GM23338 (cell line): Measurements from ENCODE around the gene ACSL4. TPM values are rescaled to one million over a fixed set of nuclear protein-coding genes. Genes with fewer than 3 reads are reported as not detected.

Source experiments
- ATAC-seq: fragments of 200-7000 bp; cut with Tn5 transposase; 3 replicates; pipeline ENCODE4 v1.9.1; 2020
- DNase-seq: peaks from one replicate; pipeline ENCODE4 v3.0.0-alpha.2; 2015; ENCODE audit warnings: low spot score
- H2AFZ ChIP-seq: fragments of 200-600 bp; sonication (generic); 2 replicates; pipeline ENCODE4 v1.8.0; 2016; ENCODE audit warnings: antibody characterized with exemption, mild to moderate bottlenecking, moderate library complexity
- H3F3A ChIP-seq: fragments of 200-600 bp; sonication (generic); replicated peaks from 2 replicates; pipeline ENCODE4 v1.8.0; 2017; ENCODE audit warnings: antibody characterized with exemption, mixed run types, low read depth
- H3K27ac ChIP-seq: fragments of 200-600 bp; sonication (generic); 2 replicates; pipeline ENCODE4 v1.6.1; 2016; ENCODE audit warnings: low read depth
- H3K27me3 ChIP-seq: fragments of 200-600 bp; sonication (generic); 2 replicates; pipeline ENCODE4 v1.8.0; 2016; ENCODE audit warnings: mild to moderate bottlenecking, mixed run types, moderate library complexity; ENCODE audit not compliant: insufficient read depth
- H3K36me3 ChIP-seq: fragments of 200-600 bp; sonication (generic); 2 replicates; pipeline ENCODE4 v1.8.0; 2016; ENCODE audit warnings: mild to moderate bottlenecking; ENCODE audit not compliant: insufficient read depth
- H3K4me1 ChIP-seq: fragments of 200-600 bp; sonication (generic); 2 replicates; pipeline ENCODE4 v1.8.0; 2016; ENCODE audit warnings: mild to moderate bottlenecking, moderate library complexity; ENCODE audit not compliant: insufficient read depth
- H3K4me2 ChIP-seq: fragments of 200-600 bp; sonication (generic); 2 replicates; pipeline ENCODE4 v1.7.1; 2017; ENCODE audit warnings: mixed run types
- H3K4me3 ChIP-seq: fragments of 200-600 bp; sonication (generic); 2 replicates; pipeline ENCODE4 v1.6.1; 2016; ENCODE audit warnings: mixed run types
- H3K79me2 ChIP-seq: fragments of 200-600 bp; sonication (generic); replicated peaks from 2 replicates; pipeline ENCODE4 v1.8.0; 2017; ENCODE audit warnings: mild to moderate bottlenecking; ENCODE audit not compliant: insufficient read depth
- H3K9me2 ChIP-seq: fragments of 200-600 bp; sonication (generic); 2 replicates; pipeline ENCODE4 v1.8.0; 2017; ENCODE audit not compliant: insufficient read depth
- H4K20me1 ChIP-seq: fragments of 200-600 bp; sonication (generic); replicated peaks from 2 replicates; pipeline ENCODE4 v1.8.0; 2017; ENCODE audit warnings: mild to moderate bottlenecking; ENCODE audit not compliant: insufficient read depth
- H3K27ac Mint-ChIP-seq: 2 replicates; pipeline ENCODE4 v1.8.0; 2020; ENCODE audit warnings: inconsistent platforms, mild to moderate bottlenecking, moderate library complexity, mixed read lengths
- H3K27me3 Mint-ChIP-seq: 3 replicates; pipeline ENCODE4 v1.8.0; 2022; ENCODE audit warnings: low read depth, mild to moderate bottlenecking, moderate library complexity, mixed read lengths, inconsistent platforms; ENCODE audit not compliant: insufficient read depth, poor library complexity
- H3K36me3 Mint-ChIP-seq: 3 replicates; pipeline ENCODE4 v1.8.0; 2021; ENCODE audit warnings: low read depth, mild to moderate bottlenecking, inconsistent platforms, moderate library complexity, mixed read lengths
- H3K4me1 Mint-ChIP-seq: 3 replicates; pipeline ENCODE4 v1.8.0; 2020; ENCODE audit warnings: mild to moderate bottlenecking, inconsistent platforms, mixed read lengths
- H3K4me3 Mint-ChIP-seq: 3 replicates; pipeline ENCODE4 v1.8.0; 2021; ENCODE audit warnings: moderate library complexity, mild to moderate bottlenecking, inconsistent platforms, mixed read lengths
- H3K9me3 Mint-ChIP-seq: 3 replicates; pipeline ENCODE4 v1.8.0; 2020; ENCODE audit warnings: moderate library complexity, mild to moderate bottlenecking, inconsistent platforms, mixed read lengths
- CREB1 ChIP-seq: fragments of 250-450 bp; sonication (Bioruptor Pico); IDR thresholded peaks from 2 replicates; pipeline ENCODE4 v1.5.0; 2020; ENCODE audit warnings: low read depth, mild to moderate bottlenecking, moderate library complexity
- CTCF ChIP-seq, 2 experiments: fragments of 200-600 bp in 1 of 2; sonication (generic) in 1 of 2; conservative IDR thresholded peaks; 2 replicates each; pipeline versions ENCODE4 v1.5.1 to v1.6.1; 2016 to 2017; ENCODE audit warnings: antibody characterized with exemption in 2 of 2, low read depth in 2 of 2, mild to moderate bottlenecking in 2 of 2, moderate library complexity in 1 of 2
- EZH2 ChIP-seq: fragments of 200-600 bp; sonication (generic); IDR thresholded peaks from one replicate; pipeline ENCODE4 v1.8.0; 2017; ENCODE audit warnings: antibody characterized with exemption, mild to moderate bottlenecking, low read depth; ENCODE audit not compliant: unreplicated experiment
- EZH2phosphoT487 ChIP-seq: fragments of 200-600 bp; sonication (generic); IDR thresholded peaks from one replicate; pipeline ENCODE4 v1.8.1; 2018; ENCODE audit warnings: antibody characterized with exemption; ENCODE audit not compliant: unreplicated experiment
- JUNB ChIP-seq: IDR thresholded peaks from one replicate; pipeline ENCODE4 v1.6.1; 2016; ENCODE audit warnings: antibody characterized with exemption; ENCODE audit not compliant: unreplicated experiment
- POLR2AphosphoS5 ChIP-seq: IDR thresholded peaks from 2 replicates; pipeline ENCODE4 v1.6.1; 2016; ENCODE audit warnings: antibody characterized with exemption, low read depth
- STAT1 ChIP-seq: IDR thresholded peaks from one replicate; pipeline ENCODE4 v1.6.1; 2016; ENCODE audit warnings: antibody characterized with exemption; ENCODE audit not compliant: unreplicated experiment
- ZNF114 ChIP-seq: fragments of 250-450 bp; sonication (Bioruptor Pico); IDR thresholded peaks from 2 replicates; pipeline ENCODE4 v1.5.0; 2020; ENCODE audit warnings: mild to moderate bottlenecking, moderate library complexity
- ZNF331 ChIP-seq: fragments of 250-450 bp; sonication (Bioruptor Pico); IDR thresholded peaks from 2 replicates; pipeline ENCODE4 v1.5.0; 2020; ENCODE audit warnings: low read depth, mild to moderate bottlenecking, moderate library complexity
- ZNF462 ChIP-seq: fragments of 250-450 bp; sonication (Bioruptor Pico); IDR thresholded peaks from 2 replicates; pipeline ENCODE4 v1.5.0; 2020; ENCODE audit warnings: mild to moderate bottlenecking, moderate library complexity
- polyA plus RNA-seq: library from polyadenylated mRNA; unstranded; fragments of >200 nt; fragmentation: Nextera tagmentation; extraction: Ambion mirVana; gene quantifications from 2 replicates; pipeline ENCODE4 v1.2.1, GENCODE V29; 2016
- total RNA-seq: library from RNA; depleted of rRNA; stranded (reverse); fragments of >200 nt; shearing (Covaris generic); gene quantifications from 2 replicates; pipeline ENCODE4 v1.2.3, GENCODE V29; 2014
- TF ChIP-seq, protein P1 (sequence below): IDR thresholded peaks from one replicate; pipeline ENCODE4 v1.6.1; 2018; ENCODE audit warnings: antibody characterized with exemption; ENCODE audit not compliant: unreplicated experiment

Gene ACSL4
- total and polyA plus RNA-seq, 2 experiments from 2014 or later, result 17.8 to 76.3 TPM

GRCh38 chrX:109777749-109778148, 44.7 kb upstream of the ACSL4 start:
- H3K36me3 Mint-ChIP-seq, result no peaks in the 10 kb centered on the region
- ATAC-seq, result no peak

More at GRCh38 chrX:109777749-109778148, 44.7 kb upstream of the ACSL4 start:
- H3K4me1 ChIP-seq, result peaks cover 6% of the 10 kb centered on the region; the same call in 1 of the 2 replicates
- H3K4me3 ChIP-seq, result no peak overlapping the region
- no peaks in the 10 kb centered on the region for H3K36me3 ChIP-seq
- no peaks in the 10 kb centered on the region for H4K20me1 ChIP-seq
- peaks cover 18% of the 10 kb centered on the region for H3K4me1 Mint-ChIP-seq
- no peak overlapping the region for H3K27ac Mint-ChIP-seq
- H3K27me3 Mint-ChIP-seq, result no peaks in the 10 kb centered on the region
- no peaks in the 10 kb centered on the region for H3F3A ChIP-seq
- no peak overlapping the region for H3K4me3 Mint-ChIP-seq
- H3K9me3 Mint-ChIP-seq, result no peaks in the 10 kb centered on the region
- H3K4me2 ChIP-seq, result no peak overlapping the region
- DNase-seq, result no peak
- TF ChIP-seq CTCF (conservative IDR thresholded peaks at IDR 0.05; ENCODE audit: low read depth in 2 of 2) (no peak), JUNB (no peak), EZH2 (no peak), POLR2AphosphoS5 (no peak), STAT1 (no peak), ZNF114 (CRISPR knock-in tag) (no peak), ZNF331 (no peak), CREB1 (CRISPR knock-in tag) (no peak), EZH2phosphoT487 (no peak), ZNF462 (no peak)
- TF ChIP-seq, protein P1, sequence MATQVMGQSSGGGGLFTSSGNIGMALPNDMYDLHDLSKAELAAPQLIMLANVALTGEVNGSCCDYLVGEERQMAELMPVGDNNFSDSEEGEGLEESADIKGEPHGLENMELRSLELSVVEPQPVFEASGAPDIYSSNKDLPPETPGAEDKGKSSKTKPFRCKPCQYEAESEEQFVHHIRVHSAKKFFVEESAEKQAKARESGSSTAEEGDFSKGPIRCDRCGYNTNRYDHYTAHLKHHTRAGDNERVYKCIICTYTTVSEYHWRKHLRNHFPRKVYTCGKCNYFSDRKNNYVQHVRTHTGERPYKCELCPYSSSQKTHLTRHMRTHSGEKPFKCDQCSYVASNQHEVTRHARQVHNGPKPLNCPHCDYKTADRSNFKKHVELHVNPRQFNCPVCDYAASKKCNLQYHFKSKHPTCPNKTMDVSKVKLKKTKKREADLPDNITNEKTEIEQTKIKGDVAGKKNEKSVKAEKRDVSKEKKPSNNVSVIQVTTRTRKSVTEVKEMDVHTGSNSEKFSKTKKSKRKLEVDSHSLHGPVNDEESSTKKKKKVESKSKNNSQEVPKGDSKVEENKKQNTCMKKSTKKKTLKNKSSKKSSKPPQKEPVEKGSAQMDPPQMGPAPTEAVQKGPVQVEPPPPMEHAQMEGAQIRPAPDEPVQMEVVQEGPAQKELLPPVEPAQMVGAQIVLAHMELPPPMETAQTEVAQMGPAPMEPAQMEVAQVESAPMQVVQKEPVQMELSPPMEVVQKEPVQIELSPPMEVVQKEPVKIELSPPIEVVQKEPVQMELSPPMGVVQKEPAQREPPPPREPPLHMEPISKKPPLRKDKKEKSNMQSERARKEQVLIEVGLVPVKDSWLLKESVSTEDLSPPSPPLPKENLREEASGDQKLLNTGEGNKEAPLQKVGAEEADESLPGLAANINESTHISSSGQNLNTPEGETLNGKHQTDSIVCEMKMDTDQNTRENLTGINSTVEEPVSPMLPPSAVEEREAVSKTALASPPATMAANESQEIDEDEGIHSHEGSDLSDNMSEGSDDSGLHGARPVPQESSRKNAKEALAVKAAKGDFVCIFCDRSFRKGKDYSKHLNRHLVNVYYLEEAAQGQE, result no peak
- H2AFZ ChIP-seq, result no peak overlapping the region
- H3K27me3 ChIP-seq, result no peaks in the 10 kb centered on the region
- H3K79me2 ChIP-seq, result no peaks in the 10 kb centered on the region
- H3K27ac ChIP-seq, result no peak overlapping the region
- no peaks in the 10 kb centered on the region for H3K9me2 ChIP-seq
